Measurements from ENCODE around the gene PSMC5. TPM values are rescaled to one million over a fixed set of nuclear protein-coding genes. Genes with fewer than 3 reads are reported as not detected.
A peak's percentile ranks its signal among the peaks of the same experiment; 100 is the strongest.

The PSMC5 gene
- total RNA-seq, 2 experiments from 2014 or later, result 119 to 155 TPM

DNA sequence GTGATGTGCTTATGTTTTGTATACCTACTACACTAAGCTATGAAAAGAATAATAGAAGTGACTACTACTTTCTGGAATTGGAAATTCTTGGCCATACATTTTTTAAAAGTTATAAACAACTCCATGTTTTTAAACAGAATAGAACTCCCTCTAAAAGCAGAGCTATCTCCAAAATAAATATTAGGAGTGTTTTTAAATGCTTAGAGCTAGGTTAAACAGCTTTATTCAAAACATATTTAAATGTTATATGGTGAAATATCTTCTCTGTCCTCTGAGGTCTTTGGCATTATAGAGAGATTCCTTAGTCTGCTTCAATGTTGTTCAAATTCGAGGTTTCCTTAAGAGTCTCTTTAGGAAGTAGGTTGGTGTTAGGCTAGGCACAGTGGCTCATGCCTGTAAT lies 22.9 kb upstream of the PSMC5 start:
- Mint-ChIP-seq H3K4me3 (no peak overlapping the region), H3K4me1 (no peaks in the 10 kb centered on the region), H3K9me3 (no peaks in the 10 kb centered on the region), H3K36me3 (ENCODE audit: low read depth) (peaks cover 62% of the 10 kb centered on the region), H3K27me3 (no peaks in the 10 kb centered on the region), H3K27ac (no peak overlapping the region)
- ChIA-PET POLR2A (interaction anchor here (0.6 to 1.1 kb wide), 2 partner anchors 22 to 28 kb away, joined by 3 to 4 read pairs; no protein-coding TSS in a partner anchor), CTCF (interaction anchor here (1.3 to 1.5 kb wide), 2 partner anchors 12 to 15 kb away, joined by 3 read pairs; no protein-coding TSS in a partner anchor)
- no peak for DNase-seq

DNA sequence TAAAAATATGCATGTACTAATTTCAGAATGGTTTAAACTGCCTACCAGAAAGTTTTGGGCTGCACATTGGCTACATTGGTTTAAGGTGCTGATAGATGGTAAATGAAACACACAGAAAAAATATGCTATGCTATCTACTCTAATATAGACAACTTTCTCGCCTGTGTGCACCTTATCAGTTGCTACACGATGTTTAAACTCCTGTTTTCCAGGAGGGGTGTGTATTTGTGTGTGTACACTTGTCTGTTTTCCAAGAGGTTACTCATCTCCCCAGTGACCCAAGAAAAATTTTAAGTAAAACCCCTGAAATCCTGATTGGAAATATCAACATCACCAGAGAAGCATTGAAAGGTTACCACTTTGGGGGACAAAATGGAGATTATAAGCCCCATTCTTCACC lies 21.6 kb upstream of the PSMC5 start:
- no peaks in the 10 kb centered on the region for H3K9me3 Mint-ChIP-seq
- peaks cover 61% of the 10 kb centered on the region for H3K36me3 Mint-ChIP-seq (ENCODE audit: low read depth)
- H3K4me3 Mint-ChIP-seq, result no peak overlapping the region
- H3K4me1 Mint-ChIP-seq, result no peaks in the 10 kb centered on the region
- DNase-seq, result no peak
- CTCF ChIA-PET, result no interaction called here
- POLR2A ChIA-PET, result no interaction called here
- H3K27me3 Mint-ChIP-seq, result no peaks in the 10 kb centered on the region
- no peak overlapping the region for H3K27ac Mint-ChIP-seq

DNA sequence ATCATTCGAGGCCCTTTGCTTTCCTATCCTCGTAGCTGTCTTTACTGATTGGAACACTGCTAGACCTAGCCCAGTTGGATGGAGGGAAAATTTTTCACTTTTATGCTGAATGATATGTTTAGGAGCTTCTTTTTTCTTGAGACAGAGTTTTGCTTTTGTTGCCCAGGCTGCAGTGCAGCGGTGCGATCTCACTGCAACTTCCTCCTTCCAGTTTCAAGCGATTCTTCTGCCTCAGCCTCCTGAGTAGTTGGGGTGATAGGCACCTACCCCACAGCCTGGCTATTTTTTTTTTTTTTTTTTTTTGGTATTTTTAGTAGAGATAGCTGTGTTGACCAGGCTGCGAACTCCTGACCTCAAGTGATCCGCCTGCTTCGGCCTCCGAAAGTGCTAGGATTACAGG lies 17.3 kb upstream of the PSMC5 start:
- CTCF ChIA-PET, result interaction anchor here (0.6 to 1.2 kb wide), 3 partner anchors 12 to 35 kb away, joined by 3 to 4 read pairs (median 3); no protein-coding TSS in a partner anchor
- no peaks in the 10 kb centered on the region for H3K4me1 Mint-ChIP-seq

DNA sequence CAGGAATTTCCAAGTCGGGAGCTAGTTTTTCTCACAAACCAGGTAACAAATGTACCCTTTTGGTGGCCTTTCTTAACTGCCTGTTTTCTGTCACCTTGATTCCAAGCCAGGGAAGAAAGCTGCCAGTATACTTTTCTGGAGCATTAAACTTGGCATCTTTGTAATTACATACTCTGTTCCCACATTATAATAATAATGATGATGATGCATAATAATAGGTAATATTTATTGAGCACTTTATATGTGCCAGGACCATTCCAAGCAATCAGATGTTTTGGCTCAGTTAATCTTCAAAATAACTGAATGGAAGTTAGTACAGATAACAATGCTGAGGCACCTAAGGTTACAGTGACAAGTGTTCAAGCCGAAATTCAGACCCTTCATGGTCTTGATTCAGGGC lies 11.1 kb upstream of the PSMC5 start:
- CTCF ChIA-PET, result interaction anchor here (1.1 to 1.4 kb wide), 2 partner anchors 12 to 30 kb away, joined by 3 read pairs; no protein-coding TSS in a partner anchor
- POLR2A ChIA-PET, result no interaction called here
- DNase-seq, result no peak
- H3K27ac Mint-ChIP-seq, result peak overlapping the region; percentile 60
- H3K27me3 Mint-ChIP-seq, result no peaks in the 10 kb centered on the region
- H3K36me3 Mint-ChIP-seq (ENCODE audit: low read depth), result peaks cover 81% of the 10 kb centered on the region
- no peaks in the 10 kb centered on the region for H3K9me3 Mint-ChIP-seq
- peaks cover 8% of the 10 kb centered on the region for H3K4me1 Mint-ChIP-seq
- H3K4me3 Mint-ChIP-seq, result no peak overlapping the region

More for the DNA sequence above, 17.3 kb upstream of the PSMC5 start:
- H3K9me3 Mint-ChIP-seq, result no peaks in the 10 kb centered on the region
- POLR2A ChIA-PET, result no interaction called here
- H3K4me3 Mint-ChIP-seq, result no peak overlapping the region
- no peak for DNase-seq
- H3K27me3 Mint-ChIP-seq, result no peaks in the 10 kb centered on the region
- no peak overlapping the region for H3K27ac Mint-ChIP-seq
- H3K36me3 Mint-ChIP-seq (ENCODE audit: low read depth), result peaks cover 80% of the 10 kb centered on the region

- CTCF ChIA-PET, result interaction anchor here (0.6 to 1.4 kb wide), 3 partner anchors 13 to 30 kb away, joined by 3 to 4 read pairs (median 3); no protein-coding TSS in a partner anchor
Observed at GRCh38 chr17:63816669-63817068, 10.6 kb upstream of the PSMC5 start.

DNA sequence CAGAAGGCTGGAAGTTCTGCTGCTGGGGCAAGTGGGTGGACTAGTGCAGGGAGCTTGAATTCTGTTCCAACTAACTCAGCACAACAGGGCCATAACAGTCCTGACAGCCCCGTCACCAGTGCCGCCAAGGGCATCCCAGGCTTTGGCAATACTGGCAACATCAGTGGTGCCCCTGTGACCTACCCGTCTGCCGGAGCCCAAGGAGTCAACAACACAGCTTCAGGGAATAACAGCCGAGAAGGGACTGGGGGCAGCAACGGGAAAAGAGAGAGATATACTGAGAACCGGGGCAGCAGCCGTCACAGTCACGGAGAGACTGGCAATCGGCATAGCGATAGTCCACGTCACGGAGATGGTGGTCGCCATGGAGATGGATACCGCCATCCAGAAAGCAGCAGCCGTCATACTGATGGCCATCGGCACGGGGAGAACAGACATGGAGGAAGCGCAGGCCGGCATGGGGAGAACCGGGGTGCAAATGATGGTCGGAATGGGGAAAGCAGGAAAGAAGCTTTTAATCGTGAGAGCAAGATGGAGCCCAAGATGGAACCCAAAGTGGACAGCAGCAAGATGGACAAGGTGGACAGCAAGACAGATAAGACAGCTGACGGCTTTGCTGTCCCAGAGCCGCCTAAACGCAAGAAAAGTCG lies 9.4 kb upstream of the PSMC5 start:
- H3K4me3 Mint-ChIP-seq, result no peak overlapping the region
- ChIA-PET CTCF (interaction anchor here (1.5 kb wide), 1 partner anchor 11 kb away, joined by 8 read pairs; no protein-coding TSS in a partner anchor), POLR2A (no interaction called here)
- H3K9me3 Mint-ChIP-seq, result no peaks in the 10 kb centered on the region
- no peak for DNase-seq
- no peaks in the 10 kb centered on the region for H3K27me3 Mint-ChIP-seq
- H3K36me3 Mint-ChIP-seq (ENCODE audit: low read depth), result peaks cover 81% of the 10 kb centered on the region
- no peak overlapping the region for H3K27ac Mint-ChIP-seq
- peaks cover 12% of the 10 kb centered on the region for H3K4me1 Mint-ChIP-seq

More at GRCh38 chr17:63816669-63817068, 10.6 kb upstream of the PSMC5 start:
- Mint-ChIP-seq H3K36me3 (ENCODE audit: low read depth) (peaks cover 80% of the 10 kb centered on the region), H3K4me3 (no peak overlapping the region), H3K9me3 (no peaks in the 10 kb centered on the region), H3K27me3 (no peaks in the 10 kb centered on the region), H3K27ac (no peak overlapping the region), H3K4me1 (peaks cover 8% of the 10 kb centered on the region)
- POLR2A ChIA-PET, result no interaction called here
- no peak for DNase-seq

- ChIA-PET CTCF (interaction anchor here (1.2 to 1.5 kb wide), 2 partner anchors 9 to 40 kb away, joined by 3 to 8 read pairs; no protein-coding TSS in a partner anchor), POLR2A (no interaction called here)
- peaks cover 79% of the 10 kb centered on the region for H3K36me3 Mint-ChIP-seq (ENCODE audit: low read depth)
- no peaks in the 10 kb centered on the region for H3K9me3 Mint-ChIP-seq
- DNase-seq, result no peak
- no peak overlapping the region for H3K4me3 Mint-ChIP-seq
- H3K27me3 Mint-ChIP-seq, result no peaks in the 10 kb centered on the region
- peaks cover 19% of the 10 kb centered on the region for H3K4me1 Mint-ChIP-seq
- no peak overlapping the region for H3K27ac Mint-ChIP-seq
Observed at GRCh38 chr17:63819131-63819530, 8.1 kb upstream of the PSMC5 start.

DNA sequence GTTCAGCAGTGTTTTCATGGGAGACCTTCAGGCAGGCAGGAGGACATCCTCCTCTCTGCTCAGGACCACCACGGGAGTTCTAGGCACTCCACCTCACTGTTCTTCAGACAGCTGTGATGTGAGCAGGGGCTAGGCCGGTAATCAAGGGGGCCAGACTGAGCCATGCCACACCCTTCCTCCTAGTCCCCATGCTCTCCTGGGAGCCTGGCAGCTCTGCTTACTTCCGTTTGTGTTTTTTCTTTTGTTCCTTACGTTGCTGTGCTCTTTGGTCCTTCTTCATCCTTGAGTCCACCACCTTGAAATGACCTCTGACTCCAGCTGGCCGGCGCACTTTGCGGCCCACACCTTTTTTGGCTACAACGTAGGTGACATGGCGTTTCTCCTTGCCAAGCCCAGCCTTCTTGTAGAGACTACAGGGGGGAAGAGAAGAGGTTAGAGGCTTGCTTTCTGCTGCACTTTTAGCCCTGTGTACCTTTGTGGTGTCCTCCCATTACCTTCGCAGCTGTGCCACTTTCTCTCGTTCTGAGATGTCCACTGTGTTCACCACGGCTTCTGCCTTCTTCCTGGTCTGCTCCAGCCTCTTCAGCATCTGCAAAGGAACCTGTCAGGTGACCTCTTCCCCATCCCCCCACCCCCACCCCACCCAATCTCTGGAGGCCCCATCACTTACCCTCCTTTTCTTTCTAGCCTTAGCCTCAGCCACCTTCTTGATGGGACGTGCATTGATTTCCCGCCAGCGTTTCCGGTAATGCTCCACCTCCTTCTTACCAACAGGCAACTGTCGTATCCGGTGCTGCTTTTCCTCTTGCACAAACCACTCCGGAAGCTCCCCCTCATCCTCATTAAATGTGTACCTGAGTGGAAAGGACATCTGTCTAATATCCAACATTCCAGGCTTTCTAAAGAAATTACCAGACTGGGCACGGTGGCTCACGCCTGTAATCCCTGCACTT lies 7.4 kb upstream of the PSMC5 start:
- Mint-ChIP-seq H3K27ac (peak overlapping the region; percentile 69), H3K4me3 (peak overlapping the region; percentile 43), H3K36me3 (ENCODE audit: low read depth) (peaks cover 79% of the 10 kb centered on the region), H3K4me1 (peaks cover 25% of the 10 kb centered on the region), H3K27me3 (no peaks in the 10 kb centered on the region), H3K9me3 (no peaks in the 10 kb centered on the region)
- ChIA-PET POLR2A (no interaction called here), CTCF (interaction anchor here (0.7 to 1.5 kb wide), 4 partner anchors 9 to 41 kb away, joined by 3 to 8 read pairs (median 3); no protein-coding TSS in a partner anchor)
- DNase-seq, result no peak

- H3K4me1 Mint-ChIP-seq, result peaks cover 37% of the 10 kb centered on the region
- H3K27ac Mint-ChIP-seq, result peak overlapping the region; percentile 58
- no peak overlapping the region for H3K4me3 Mint-ChIP-seq
- no peaks in the 10 kb centered on the region for H3K9me3 Mint-ChIP-seq
- ChIA-PET POLR2A (no interaction called here), CTCF (interaction anchor here (0.6 to 2.0 kb wide), 4 partner anchors 11 to 40 kb away, joined by 3 to 4 read pairs (median 3); no protein-coding TSS in a partner anchor)
- H3K36me3 Mint-ChIP-seq (ENCODE audit: low read depth), result peaks cover 80% of the 10 kb centered on the region
- no peaks in the 10 kb centered on the region for H3K27me3 Mint-ChIP-seq
- no peak for DNase-seq
Observed at GRCh38 chr17:63820963-63821561, 6.2 kb upstream of the PSMC5 start.

- peaks cover 78% of the 10 kb centered on the region for H3K36me3 Mint-ChIP-seq (ENCODE audit: low read depth)
- peaks cover 41% of the 10 kb centered on the region for H3K4me1 Mint-ChIP-seq
- ChIA-PET CTCF (interaction anchor here (0.7 to 2.0 kb wide), 4 partner anchors 12 to 41 kb away, joined by 3 to 4 read pairs (median 4); no protein-coding TSS in a partner anchor), POLR2A (no interaction called here)
- H3K27ac Mint-ChIP-seq, result peak overlapping the region; percentile 70
- H3K4me3 Mint-ChIP-seq, result no peak overlapping the region
- H3K27me3 Mint-ChIP-seq, result no peaks in the 10 kb centered on the region
- DNase-seq, result no peak
- H3K9me3 Mint-ChIP-seq, result no peaks in the 10 kb centered on the region
Observed at GRCh38 chr17:63821804-63822203, 5.4 kb upstream of the PSMC5 start.

GRCh38 chr17:63822537-63822936 lies 4.7 kb upstream of the PSMC5 start:
- no peak for DNase-seq
- Mint-ChIP-seq H3K4me1 (peaks cover 41% of the 10 kb centered on the region), H3K4me3 (no peak overlapping the region), H3K9me3 (no peaks in the 10 kb centered on the region), H3K27ac (no peak overlapping the region), H3K27me3 (no peaks in the 10 kb centered on the region), H3K36me3 (ENCODE audit: low read depth) (peaks cover 74% of the 10 kb centered on the region)
- POLR2A ChIA-PET, result no interaction called here
- CTCF ChIA-PET, result interaction anchor here (1.4 to 2.7 kb wide), 3 partner anchors 12 to 24 kb away, joined by 4 to 12 read pairs (median 4); no protein-coding TSS in a partner anchor

- DNase-seq, result no peak
- no peak overlapping the region for H3K4me3 Mint-ChIP-seq
- peaks cover 67% of the 10 kb centered on the region for H3K36me3 Mint-ChIP-seq (ENCODE audit: low read depth)
- POLR2A ChIA-PET, result no interaction called here
- no peaks in the 10 kb centered on the region for H3K27me3 Mint-ChIP-seq
- H3K4me1 Mint-ChIP-seq, result peaks cover 50% of the 10 kb centered on the region
- CTCF ChIA-PET, result interaction anchor here (0.6 to 2.7 kb wide), 4 partner anchors 11 to 724 kb away, joined by 3 to 12 read pairs (median 5); no protein-coding TSS in a partner anchor
- no peaks in the 10 kb centered on the region for H3K9me3 Mint-ChIP-seq
- H3K27ac Mint-ChIP-seq, result no peak overlapping the region
Observed at GRCh38 chr17:63823659-63824331, 3.4 kb upstream of the PSMC5 start.
